Stimulated activated naive CD8-positive, alpha-beta T cell treated with anti-CD3 and anti-CD28 coated beads, Interleukin-15, Interleukin-2, amounts not matched to agents 100 ng/mL and 50 ng/mL, for 24 hours (primary cell): ENCODE data around the gene DPF3.

Experiments used
- H3K27ac Mint-ChIP-seq: one replicate; pipeline ENCODE4 v1.8.0; 2021; ENCODE audit warnings: mild to moderate bottlenecking, mixed read lengths
- H3K27me3 Mint-ChIP-seq: one replicate; pipeline ENCODE4 v1.8.0; 2021; ENCODE audit warnings: mixed read lengths
- H3K36me3 Mint-ChIP-seq: one replicate; pipeline ENCODE4 v1.8.0; 2021; ENCODE audit warnings: low read depth, mixed read lengths
- H3K4me1 Mint-ChIP-seq: one replicate; pipeline ENCODE4 v1.8.0; 2021; ENCODE audit warnings: low read depth, mixed read lengths
- H3K4me3 Mint-ChIP-seq: one replicate; pipeline ENCODE4 v1.8.0; 2021; ENCODE audit warnings: mild to moderate bottlenecking, mixed read lengths
- H3K9me3 Mint-ChIP-seq: one replicate; pipeline ENCODE4 v1.8.0; 2021; ENCODE audit warnings: mixed read lengths

The DPF3 gene

DNA sequence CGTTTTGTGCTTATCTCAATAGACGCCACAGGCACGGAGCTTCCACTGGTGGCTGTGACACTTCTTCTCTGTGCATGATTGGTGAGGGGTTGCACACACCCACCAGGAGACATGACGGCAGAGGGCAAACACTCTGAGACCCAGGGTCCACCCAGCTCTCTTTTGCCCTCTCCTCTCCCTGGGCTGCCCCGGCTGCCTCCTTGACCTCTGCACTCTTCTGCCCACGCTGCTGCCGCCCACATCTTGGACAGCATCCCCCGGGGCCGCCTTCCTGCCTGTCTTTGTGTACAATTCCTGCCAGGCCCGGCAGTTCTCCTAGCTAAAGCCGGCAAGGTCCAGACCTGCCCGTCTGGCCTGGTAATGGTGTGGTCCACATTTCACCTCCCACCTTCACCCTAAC lies 44.7 kb downstream of the DPF3 start:
- Mint-ChIP-seq H3K27ac (no peak overlapping the region), H3K27me3 (no peaks in the 10 kb centered on the region), H3K36me3 (no peaks in the 10 kb centered on the region), H3K9me3 (no peaks in the 10 kb centered on the region), H3K4me3 (no peak overlapping the region), H3K4me1 (no peaks in the 10 kb centered on the region)

GRCh38 chr14:72847721-72848120 lies 46.2 kb downstream of the DPF3 start:
- Mint-ChIP-seq H3K27me3 (no peaks in the 10 kb centered on the region), H3K4me1 (no peaks in the 10 kb centered on the region), H3K9me3 (no peaks in the 10 kb centered on the region), H3K36me3 (no peaks in the 10 kb centered on the region), H3K4me3 (no peak overlapping the region), H3K27ac (no peak overlapping the region)

DNA sequence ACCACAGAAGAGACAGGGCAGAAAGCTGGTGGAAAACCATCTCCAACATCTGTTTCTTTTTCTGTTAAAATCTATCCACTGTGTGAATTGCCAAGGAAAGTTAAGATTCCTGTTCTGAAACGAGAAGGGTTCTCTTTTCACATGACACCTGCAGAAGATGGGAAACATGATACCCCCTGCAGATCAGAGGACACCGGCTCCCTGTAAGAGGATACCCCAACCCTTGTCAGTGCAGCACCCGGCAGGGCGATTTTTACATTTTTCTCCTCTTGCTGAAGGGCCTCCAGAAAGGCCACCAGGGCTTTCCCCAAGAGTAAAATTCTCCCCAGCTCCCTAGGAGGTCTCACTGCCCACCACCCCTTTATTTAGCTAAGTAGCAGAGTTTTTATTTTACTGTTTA lies 48.2 kb downstream of the DPF3 start:
- H3K4me1 Mint-ChIP-seq: no peaks in the 10 kb centered on the region
- no peaks in the 10 kb centered on the region for H3K36me3 Mint-ChIP-seq
- H3K9me3 Mint-ChIP-seq: no peaks in the 10 kb centered on the region
- no peak overlapping the region for H3K4me3 Mint-ChIP-seq
- no peaks in the 10 kb centered on the region for H3K27me3 Mint-ChIP-seq
- H3K27ac Mint-ChIP-seq: no peak overlapping the region

DNA sequence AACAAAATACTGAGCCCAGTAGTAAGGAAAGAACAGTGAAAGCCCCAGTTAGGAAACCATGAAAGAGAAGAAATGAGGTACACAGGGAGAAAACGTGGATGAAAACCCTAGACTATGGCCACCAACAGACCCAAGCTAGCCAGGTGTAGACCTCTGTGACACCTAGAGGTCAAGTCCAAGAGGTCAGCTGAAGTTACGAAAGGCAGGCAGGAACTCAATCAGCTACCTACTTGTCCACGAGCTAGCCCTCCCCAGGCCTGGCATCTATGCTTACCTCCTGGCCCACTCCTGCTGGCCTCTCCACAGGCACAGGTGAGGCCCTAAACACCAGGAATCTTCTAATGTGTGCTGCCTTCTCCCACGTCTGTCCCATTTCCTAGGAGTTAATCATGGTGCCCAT lies 48.7 kb downstream of the DPF3 start:
- Mint-ChIP-seq H3K27ac (no peak overlapping the region), H3K36me3 (no peaks in the 10 kb centered on the region), H3K4me1 (no peaks in the 10 kb centered on the region), H3K4me3 (no peak overlapping the region), H3K9me3 (no peaks in the 10 kb centered on the region), H3K27me3 (no peaks in the 10 kb centered on the region)

DNA sequence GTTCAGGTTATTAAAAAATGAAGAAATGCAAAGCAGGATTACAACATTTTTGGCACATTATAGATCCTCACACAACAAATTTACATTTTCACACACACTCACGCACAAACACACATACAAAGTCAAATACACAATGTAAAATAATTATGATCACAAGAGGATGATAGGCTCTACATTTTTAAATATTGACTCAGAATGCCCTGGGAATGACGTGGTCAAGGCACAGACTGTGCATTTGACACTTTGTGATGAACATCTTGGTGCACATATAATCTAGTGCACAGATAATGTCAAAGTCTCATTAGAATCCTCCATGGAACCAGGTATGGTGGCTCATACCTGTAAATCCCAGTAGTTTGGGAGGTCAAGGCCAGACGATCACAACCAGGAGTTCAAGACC lies 49.4 kb downstream of the DPF3 start:
- no peaks in the 10 kb centered on the region for H3K9me3 Mint-ChIP-seq
- H3K4me3 Mint-ChIP-seq: no peak overlapping the region
- no peaks in the 10 kb centered on the region for H3K27me3 Mint-ChIP-seq
- H3K36me3 Mint-ChIP-seq: no peaks in the 10 kb centered on the region
- no peaks in the 10 kb centered on the region for H3K4me1 Mint-ChIP-seq
- no peak overlapping the region for H3K27ac Mint-ChIP-seq

DNA sequence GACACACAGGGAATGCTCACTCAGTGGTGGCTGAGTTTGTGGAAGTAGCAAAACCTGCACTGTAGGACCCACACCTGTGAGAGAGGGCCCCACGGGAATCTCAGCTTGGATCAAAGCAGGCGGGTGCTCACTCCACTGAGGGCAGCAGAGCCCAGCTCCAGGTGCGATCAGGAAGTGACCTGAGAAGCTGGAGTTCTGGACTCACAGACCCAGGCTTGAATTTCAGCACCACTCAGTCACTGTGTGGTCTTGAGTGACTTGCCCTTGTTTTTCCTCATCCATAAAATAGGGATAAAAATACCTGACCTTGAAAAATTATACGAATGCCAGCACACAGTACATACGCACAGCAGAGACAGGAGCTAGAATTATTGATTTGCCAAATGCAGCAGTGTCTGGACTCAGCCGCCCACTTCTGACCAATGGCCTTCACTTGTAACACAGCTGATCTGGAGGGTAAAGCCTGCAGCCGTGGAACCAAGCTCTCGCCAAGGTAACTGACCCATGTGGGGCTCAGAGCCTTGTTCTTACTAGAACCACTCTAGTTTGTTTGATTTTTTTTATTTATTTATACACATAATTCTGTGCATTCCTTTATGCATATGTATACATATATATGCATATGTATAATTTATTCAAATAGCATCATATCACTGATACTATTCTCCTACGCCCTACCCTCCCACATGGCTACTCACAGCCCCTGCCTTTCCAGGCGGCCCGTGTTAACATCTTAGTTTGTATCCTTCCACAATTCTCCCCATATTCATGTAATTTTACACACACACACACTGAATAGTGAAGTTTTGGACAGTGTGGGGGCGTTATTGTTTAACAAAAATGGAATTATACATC lies 53.9 kb downstream of the DPF3 start:
- Mint-ChIP-seq H3K36me3 (no peaks in the 10 kb centered on the region), H3K27ac (no peak overlapping the region), H3K4me1 (no peaks in the 10 kb centered on the region), H3K4me3 (no peak overlapping the region), H3K9me3 (no peaks in the 10 kb centered on the region), H3K27me3 (no peaks in the 10 kb centered on the region)

DNA sequence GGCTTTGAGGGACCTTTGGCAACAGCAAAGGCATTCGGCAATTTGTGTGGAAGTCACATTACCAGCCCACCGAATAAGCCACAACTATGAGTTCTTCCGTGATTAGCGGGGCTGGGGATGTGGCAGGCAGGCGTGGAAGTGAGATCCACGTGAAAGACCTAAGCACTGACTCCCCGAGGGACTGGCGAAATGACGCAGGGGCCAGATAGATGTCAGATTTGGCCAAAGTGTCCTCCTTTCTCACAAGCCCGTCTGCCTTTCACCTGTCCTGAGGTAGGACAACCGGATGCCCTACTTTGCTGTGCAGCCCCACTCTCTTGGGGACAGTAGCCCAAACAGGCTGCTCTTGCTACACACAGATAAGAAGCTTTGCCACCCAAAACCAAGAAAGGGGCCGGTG lies 54.5 kb downstream of the DPF3 start:
- Mint-ChIP-seq H3K4me1 (no peaks in the 10 kb centered on the region), H3K27ac (no peak overlapping the region), H3K36me3 (no peaks in the 10 kb centered on the region), H3K9me3 (no peaks in the 10 kb centered on the region), H3K4me3 (no peak overlapping the region), H3K27me3 (no peaks in the 10 kb centered on the region)

DNA sequence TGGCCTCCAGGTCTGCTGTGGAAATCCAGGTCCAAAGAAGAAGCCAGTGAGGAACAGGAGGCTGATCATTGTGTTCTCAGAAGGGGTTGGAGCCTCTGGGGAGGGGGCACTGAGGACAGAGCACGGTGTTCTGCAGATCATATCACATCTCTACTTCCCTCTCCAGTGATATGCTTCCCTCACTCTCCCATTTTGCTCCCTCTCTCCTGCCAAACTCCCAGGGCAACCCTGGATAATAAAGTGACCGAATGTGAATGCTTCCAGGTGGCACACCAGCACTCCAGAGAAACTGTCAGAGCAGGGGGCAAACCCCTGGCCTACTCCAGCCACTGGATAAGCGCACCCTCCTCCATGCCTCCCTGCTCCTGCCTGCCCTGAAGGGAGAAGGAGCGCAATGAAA lies 57.8 kb downstream of the DPF3 start:
- Mint-ChIP-seq H3K4me1 (no peaks in the 10 kb centered on the region), H3K9me3 (no peaks in the 10 kb centered on the region), H3K27ac (no peak overlapping the region), H3K27me3 (no peaks in the 10 kb centered on the region), H3K36me3 (no peaks in the 10 kb centered on the region), H3K4me3 (no peak overlapping the region)

DNA sequence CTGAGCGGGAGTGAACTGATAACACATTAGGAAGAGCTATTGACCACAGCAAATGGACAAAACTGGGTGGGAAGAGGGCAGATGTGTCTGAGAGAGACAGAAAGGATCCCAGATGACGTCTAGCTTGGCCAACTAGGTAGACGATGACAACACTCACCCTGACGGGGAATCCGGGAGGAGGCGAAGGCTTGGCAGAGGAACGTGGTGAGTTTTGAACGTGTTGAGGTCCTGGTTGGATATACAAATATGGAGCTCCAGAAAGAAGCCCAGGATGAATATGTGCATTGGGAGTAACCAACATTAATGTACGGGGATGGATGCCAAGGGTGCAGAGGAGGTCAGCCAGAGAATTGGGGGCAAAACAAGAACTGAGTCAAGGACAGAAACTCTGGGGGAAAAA lies 60.7 kb downstream of the DPF3 start:
- H3K4me1 Mint-ChIP-seq: no peaks in the 10 kb centered on the region
- no peaks in the 10 kb centered on the region for H3K36me3 Mint-ChIP-seq
- no peaks in the 10 kb centered on the region for H3K27me3 Mint-ChIP-seq
- H3K9me3 Mint-ChIP-seq: no peaks in the 10 kb centered on the region
- H3K27ac Mint-ChIP-seq: no peak overlapping the region
- no peak overlapping the region for H3K4me3 Mint-ChIP-seq

- Mint-ChIP-seq H3K27me3 (no peaks in the 10 kb centered on the region), H3K4me3 (no peak overlapping the region), H3K36me3 (no peaks in the 10 kb centered on the region), H3K9me3 (no peaks in the 10 kb centered on the region), H3K27ac (no peak overlapping the region), H3K4me1 (no peaks in the 10 kb centered on the region)
These were observed 62.9 kb downstream of the DPF3 start for GRCh38 chr14:72830786-72831594.

DNA sequence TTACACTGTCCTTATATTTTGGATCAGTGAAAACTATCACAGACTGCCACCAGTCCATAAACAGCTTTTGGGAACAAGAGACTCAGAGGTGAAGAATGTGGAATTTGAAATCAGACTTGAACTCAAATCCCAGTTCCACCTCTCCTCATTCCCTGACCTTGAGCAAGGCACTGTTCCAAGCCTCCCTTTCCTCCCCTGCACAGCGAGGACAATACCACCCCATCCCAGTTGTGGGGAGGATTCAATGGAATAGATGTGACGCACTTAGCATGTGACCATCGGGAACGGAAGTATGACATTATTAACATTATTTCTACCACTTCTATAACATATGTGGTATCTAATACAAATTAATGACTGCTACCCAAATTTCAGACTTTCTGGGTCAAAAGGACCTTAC lies 63.5 kb downstream of the DPF3 start:
- Mint-ChIP-seq H3K9me3 (no peaks in the 10 kb centered on the region), H3K36me3 (no peaks in the 10 kb centered on the region), H3K27ac (no peak overlapping the region), H3K27me3 (no peaks in the 10 kb centered on the region), H3K4me1 (no peaks in the 10 kb centered on the region), H3K4me3 (no peak overlapping the region)

- Mint-ChIP-seq H3K27ac (no peak overlapping the region), H3K4me1 (no peaks in the 10 kb centered on the region), H3K4me3 (no peak overlapping the region), H3K27me3 (no peaks in the 10 kb centered on the region), H3K36me3 (no peaks in the 10 kb centered on the region), H3K9me3 (no peaks in the 10 kb centered on the region)
These were observed 65.3 kb downstream of the DPF3 start for GRCh38 chr14:72828604-72829003.

- H3K4me1 Mint-ChIP-seq: no peaks in the 10 kb centered on the region
- H3K27ac Mint-ChIP-seq: no peak overlapping the region
- no peak overlapping the region for H3K4me3 Mint-ChIP-seq
- no peaks in the 10 kb centered on the region for H3K36me3 Mint-ChIP-seq
- H3K27me3 Mint-ChIP-seq: no peaks in the 10 kb centered on the region
- no peaks in the 10 kb centered on the region for H3K9me3 Mint-ChIP-seq
These were observed 67.9 kb downstream of the DPF3 start for GRCh38 chr14:72826039-72826438.

- H3K36me3 Mint-ChIP-seq: no peaks in the 10 kb centered on the region
- no peak overlapping the region for H3K27ac Mint-ChIP-seq
- H3K27me3 Mint-ChIP-seq: no peaks in the 10 kb centered on the region
- no peak overlapping the region for H3K4me3 Mint-ChIP-seq
- H3K9me3 Mint-ChIP-seq: no peaks in the 10 kb centered on the region
- no peaks in the 10 kb centered on the region for H3K4me1 Mint-ChIP-seq
These were observed 68.4 kb downstream of the DPF3 start for GRCh38 chr14:72825486-72825885.

DNA sequence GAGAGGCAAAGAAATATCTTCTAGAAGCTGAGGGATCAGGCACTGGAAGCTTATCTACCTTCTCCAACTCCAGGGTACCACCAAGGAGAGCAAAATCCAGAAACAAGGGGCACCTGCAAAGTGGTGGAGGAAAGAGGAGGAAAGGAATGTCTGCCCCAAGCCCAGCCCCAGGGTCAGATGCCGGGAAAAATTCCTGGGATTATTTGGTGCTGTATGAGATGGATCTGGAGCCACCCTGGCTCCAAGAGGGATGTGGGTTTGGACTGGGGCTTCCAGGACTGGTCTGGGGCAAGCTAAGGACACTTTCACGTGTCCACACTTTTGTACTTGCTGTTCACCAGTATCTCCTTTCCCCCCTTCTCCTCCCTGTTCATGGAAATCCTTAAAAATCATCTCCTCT lies 69.8 kb downstream of the DPF3 start:
- Mint-ChIP-seq H3K9me3 (no peaks in the 10 kb centered on the region), H3K27ac (no peak overlapping the region), H3K4me1 (no peaks in the 10 kb centered on the region), H3K36me3 (peaks cover 2% of the 10 kb centered on the region), H3K4me3 (no peak overlapping the region), H3K27me3 (no peaks in the 10 kb centered on the region)
